Stimulated activated CD8-positive, alpha-beta memory T cell treated with anti-CD3 and anti-CD28 coated beads, Interleukin-4, amount 100 ng/mL, for 24 hours (primary cell): ENCODE measurements around the gene ASCC2.
"Not testable (repeated sequence)": the region's sequence is repeated elsewhere in the genome, so short reads cannot be mapped to it uniquely, and the experiment has no call there.

Experiments used
- DNase-seq: peaks from one replicate; pipeline ENCODE4 v3.0.0-alpha.2; 2020; ENCODE audit warnings: low read depth

Gene ASCC2

GRCh38 chr22:29837741-29838598 lies at the start of gene ASCC2:
Gene ASCC2 (minus strand): TSS chr22:29838274. CDS start chr22:29832325, 5,949 bp downstream.
- DNase-seq: peak; percentile 99

- DNase-seq: no peak
Measured at GRCh38 chr22:29887358-29887757, 49.3 kb upstream of the ASCC2 start.

GRCh38 chr22:29886596-29886995 lies 48.5 kb upstream of the ASCC2 start:
- no peak for DNase-seq

GRCh38 chr22:29885610-29886009 lies 47.5 kb upstream of the ASCC2 start:
- no peak for DNase-seq

GRCh38 chr22:29883775-29884097 lies 45.7 kb upstream of the ASCC2 start:
- no peak for DNase-seq

GRCh38 chr22:29883045-29883774 lies 45.1 kb upstream of the ASCC2 start, which contains the start of gene MTMR3:
Gene MTMR3 (plus strand): TSS chr22:29883174. CDS start chr22:29971060, 87,886 bp downstream.
- DNase-seq: peak; percentile 89

- DNase-seq: no peak
Measured at GRCh38 chr22:29882716-29883044, 44.6 kb upstream of the ASCC2 start.

- DNase-seq: no peak
Measured at GRCh38 chr22:29879753-29880152, 41.7 kb upstream of the ASCC2 start.

- no peak for DNase-seq
Measured at GRCh38 chr22:29877620-29878019, 39.5 kb upstream of the ASCC2 start.

- no peak for DNase-seq
Measured at GRCh38 chr22:29873943-29874342, 35.9 kb upstream of the ASCC2 start.

GRCh38 chr22:29872989-29873388 lies 34.9 kb upstream of the ASCC2 start:
- DNase-seq: no peak

GRCh38 chr22:29872144-29872893 lies 34.2 kb upstream of the ASCC2 start:
- no peak for DNase-seq

- DNase-seq: no peak
Measured at GRCh38 chr22:29871684-29872083, 33.6 kb upstream of the ASCC2 start.

GRCh38 chr22:29870574-29870973 lies 32.5 kb upstream of the ASCC2 start:
- DNase-seq: no peak

- no peak for DNase-seq
Measured at GRCh38 chr22:29867851-29868250, 29.8 kb upstream of the ASCC2 start.

- no peak for DNase-seq
Measured at GRCh38 chr22:29867260-29867659, 29.2 kb upstream of the ASCC2 start.

GRCh38 chr22:29865572-29865971 lies 27.5 kb upstream of the ASCC2 start:
- not testable (repeated sequence) for DNase-seq

- DNase-seq: no peak
Measured at GRCh38 chr22:29861672-29862297, 23.7 kb upstream of the ASCC2 start.

GRCh38 chr22:29860006-29860766 lies 22.1 kb upstream of the ASCC2 start:
- no peak for DNase-seq

- not testable (repeated sequence) for DNase-seq
Measured at GRCh38 chr22:29859030-29859429, 21.0 kb upstream of the ASCC2 start.

GRCh38 chr22:29856496-29856895 lies 18.4 kb upstream of the ASCC2 start:
- no peak for DNase-seq
